ENCODE measurements around the gene CCBE1.
"Not testable (repeated sequence)": the region's sequence is repeated elsewhere in the genome, so short reads cannot be mapped to it uniquely, and the experiment has no call there.

CCBE1 gene

GRCh38 chr18:59714096-59714495 is 16.9 kb upstream of the CCBE1 start:
- DNase-seq: not testable (repeated sequence)

DNA sequence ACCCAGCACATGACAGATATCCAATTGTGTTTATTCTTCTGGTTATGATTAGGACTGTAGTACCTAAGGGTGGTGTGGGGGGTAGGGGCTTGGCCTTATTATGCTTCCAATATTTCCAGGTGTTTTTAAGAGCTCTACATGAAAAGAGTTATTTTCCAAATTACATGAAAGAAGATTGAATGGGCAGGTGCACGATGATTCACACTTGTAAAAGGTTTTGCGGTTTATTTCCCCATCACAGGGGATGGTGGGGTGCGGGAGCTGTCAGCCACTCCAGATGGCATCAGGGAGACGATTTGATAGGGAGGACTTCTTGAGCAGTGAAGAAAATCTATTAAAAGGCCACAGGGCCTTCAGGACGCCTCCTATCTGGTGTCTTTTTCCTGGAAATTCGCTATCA is 15.1 kb upstream of the CCBE1 start:
- no peak for DNase-seq

GRCh38 chr18:59708988-59709387 is 11.8 kb upstream of the CCBE1 start:
- DNase-seq: no peak

GRCh38 chr18:59707306-59707705 is 10.1 kb upstream of the CCBE1 start:
- DNase-seq: no peak

DNA sequence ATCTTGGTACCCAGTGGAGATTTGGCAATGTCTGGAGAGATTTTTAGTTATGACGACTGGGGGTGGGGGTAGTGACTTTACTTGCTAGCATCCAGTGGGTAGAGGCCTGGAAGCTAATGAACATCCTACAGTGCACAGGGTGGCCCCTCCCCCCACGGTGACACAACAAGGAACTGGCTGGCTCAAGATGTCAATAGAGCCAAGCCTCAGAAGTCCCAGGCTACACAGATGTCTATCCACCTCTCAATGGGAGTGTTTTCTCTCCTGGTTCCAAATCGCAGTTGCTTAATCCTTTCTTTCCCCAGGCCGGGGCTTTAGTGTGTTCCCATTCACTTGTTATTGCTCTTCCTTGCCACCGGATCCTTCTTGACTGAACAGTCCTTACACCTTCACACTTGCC is 9.3 kb upstream of the CCBE1 start:
- DNase-seq: no peak

- DNase-seq: no peak
Measured at GRCh38 chr18:59705145-59705544, 7.9 kb upstream of the CCBE1 start.

DNA sequence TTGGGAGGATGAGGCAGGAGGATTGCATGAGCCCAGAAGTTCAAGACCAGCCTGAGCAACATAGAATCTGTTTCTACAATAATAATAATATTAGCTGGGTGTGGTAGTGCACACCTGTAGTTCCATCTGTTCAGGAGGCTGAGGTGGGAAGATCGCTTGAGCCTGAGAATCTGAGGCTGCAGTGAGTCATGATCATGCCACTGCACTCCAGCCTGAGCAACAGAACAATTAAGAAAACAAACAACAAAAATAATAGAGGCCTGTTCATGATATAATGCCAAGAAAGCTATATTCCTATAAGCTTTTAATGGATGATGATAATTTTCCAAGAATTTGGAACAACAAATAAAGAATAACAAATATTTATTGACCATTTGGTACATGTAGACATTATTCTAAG is 6.9 kb upstream of the CCBE1 start:
- no peak for DNase-seq

DNA sequence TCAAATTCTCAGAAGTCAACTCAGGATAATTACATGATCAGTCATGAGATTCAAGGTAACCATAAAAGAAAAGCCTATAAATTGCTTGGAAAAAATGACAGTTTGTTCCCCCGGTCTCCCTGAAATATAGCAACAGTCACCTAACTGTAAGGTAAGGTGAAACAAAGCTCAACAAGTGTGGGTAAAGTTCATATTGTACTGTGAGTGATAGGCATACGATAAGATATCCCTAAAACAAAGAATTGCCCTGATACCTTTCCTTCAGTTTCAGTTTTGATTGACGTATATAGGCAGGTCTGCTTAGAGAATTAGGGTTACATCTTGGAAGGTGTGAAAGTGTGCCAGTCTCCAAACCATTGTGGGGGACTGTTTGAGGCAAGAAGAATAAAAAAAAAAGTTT is 4.0 kb upstream of the CCBE1 start:
- no peak for DNase-seq

- DNase-seq: no peak
Measured at GRCh38 chr18:59700535-59700967, 3.3 kb upstream of the CCBE1 start.

GRCh38 chr18:59699750-59700534 is 2.7 kb upstream of the CCBE1 start:
- no peak for DNase-seq

DNA sequence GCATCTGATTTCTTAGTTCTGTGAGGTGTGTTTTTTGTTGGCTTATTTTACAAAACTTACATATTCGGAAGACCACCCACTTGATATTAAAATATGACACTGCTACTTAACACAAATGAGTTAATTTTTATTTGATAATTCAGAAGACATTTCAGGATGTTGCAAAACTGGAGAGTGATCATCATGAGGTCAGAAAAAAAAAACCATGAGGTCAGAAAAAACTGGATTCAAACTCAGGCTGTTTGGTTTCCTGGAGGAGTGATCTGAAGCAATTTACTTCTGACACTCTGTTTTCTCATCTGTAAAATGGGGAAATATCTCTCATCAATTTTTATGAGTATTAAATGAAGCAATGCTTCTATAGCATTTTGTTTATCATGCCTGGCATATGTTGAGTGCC is 1.8 kb upstream of the CCBE1 start:
- DNase-seq: no peak

- no peak for DNase-seq
Measured at GRCh38 chr18:59696311-59697235, 650 bp downstream of the CCBE1 start.

DNA sequence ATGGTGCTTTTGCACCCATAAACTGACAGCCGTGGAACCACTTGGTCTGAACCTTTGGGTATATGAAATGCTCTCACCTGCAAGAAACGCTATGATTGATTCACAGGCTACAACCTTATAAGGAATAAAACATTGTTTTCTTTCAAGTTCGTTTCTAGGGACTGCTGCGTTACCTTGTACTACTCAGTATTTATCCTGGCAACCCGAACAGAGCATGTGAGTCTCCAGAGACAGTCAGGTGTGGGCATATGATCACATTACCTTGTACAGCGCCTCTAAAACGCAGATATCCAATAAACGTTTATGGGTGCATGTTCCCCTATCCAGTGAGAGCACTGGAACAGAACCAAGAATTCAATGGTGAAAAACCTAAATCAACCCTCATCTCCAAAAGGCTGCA is 1.7 kb downstream of the CCBE1 start:
- DNase-seq: no peak

- DNase-seq: no peak
Measured at GRCh38 chr18:59694824-59695223, 2.4 kb downstream of the CCBE1 start.

- no peak for DNase-seq
Measured at GRCh38 chr18:59691996-59692395, 5.2 kb downstream of the CCBE1 start.

DNA sequence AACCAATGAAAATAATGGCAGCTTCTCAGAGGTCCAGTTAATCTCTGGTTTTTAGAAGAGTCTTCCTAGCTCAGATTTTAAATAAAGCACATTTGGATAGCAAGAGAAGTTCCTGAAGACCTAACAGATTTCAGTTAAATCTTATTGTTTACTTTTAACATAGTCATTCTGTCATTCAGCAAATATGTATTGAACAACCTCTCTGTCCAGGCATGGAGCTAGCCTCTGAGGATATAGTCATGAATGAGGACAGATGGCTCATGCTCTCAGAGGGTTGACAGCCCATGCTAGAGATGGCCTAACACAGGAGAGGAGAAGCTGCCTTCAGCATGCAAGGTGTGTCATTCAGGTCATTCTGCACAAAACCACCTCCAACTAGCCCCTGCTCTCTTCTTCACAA is 6.2 kb downstream of the CCBE1 start:
- no peak for DNase-seq

- DNase-seq: no peak
Measured at GRCh38 chr18:59690186-59690982, 6.8 kb downstream of the CCBE1 start.

DNA sequence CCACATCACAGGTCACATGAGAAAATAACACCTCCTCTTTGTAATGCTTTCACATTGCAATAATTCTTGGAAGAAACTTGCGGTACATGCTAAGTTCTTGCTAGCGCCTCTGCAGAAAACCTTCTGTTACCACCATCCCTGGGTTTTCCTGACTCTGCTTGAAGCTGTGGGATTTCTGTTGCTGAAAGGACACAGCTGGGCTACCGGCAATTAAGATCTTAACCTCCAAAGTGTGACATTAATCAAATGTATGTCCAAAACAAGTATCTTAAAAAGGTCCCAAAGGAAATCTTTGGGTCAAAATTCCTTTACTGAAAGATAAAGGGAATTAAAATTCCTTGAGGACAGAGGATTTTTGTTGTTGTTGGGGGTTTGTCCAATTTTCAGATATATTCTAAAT is 7.5 kb downstream of the CCBE1 start:
- DNase-seq: no peak

GRCh38 chr18:59686260-59686659 is 11.0 kb downstream of the CCBE1 start:
- DNase-seq: no peak

DNA sequence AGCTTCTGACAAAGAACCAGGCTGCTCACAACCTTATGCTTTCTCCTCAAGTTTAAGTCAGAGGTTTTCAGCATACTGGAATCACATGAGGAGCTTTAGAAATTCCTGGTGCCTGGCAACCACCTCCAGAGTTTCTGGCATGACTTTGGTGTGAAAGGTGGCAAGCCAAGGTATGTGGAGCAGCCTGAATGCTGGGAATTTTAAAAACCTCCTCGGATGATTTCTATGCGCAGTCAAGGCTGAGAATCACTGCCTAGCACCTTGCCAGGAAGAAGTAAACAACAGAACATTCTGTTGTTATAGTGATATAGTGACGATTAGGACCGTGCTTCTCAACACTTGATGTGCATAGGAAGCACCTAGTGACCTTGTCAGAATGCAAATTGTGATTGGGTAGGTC is 11.7 kb downstream of the CCBE1 start:
- no peak for DNase-seq

DNA sequence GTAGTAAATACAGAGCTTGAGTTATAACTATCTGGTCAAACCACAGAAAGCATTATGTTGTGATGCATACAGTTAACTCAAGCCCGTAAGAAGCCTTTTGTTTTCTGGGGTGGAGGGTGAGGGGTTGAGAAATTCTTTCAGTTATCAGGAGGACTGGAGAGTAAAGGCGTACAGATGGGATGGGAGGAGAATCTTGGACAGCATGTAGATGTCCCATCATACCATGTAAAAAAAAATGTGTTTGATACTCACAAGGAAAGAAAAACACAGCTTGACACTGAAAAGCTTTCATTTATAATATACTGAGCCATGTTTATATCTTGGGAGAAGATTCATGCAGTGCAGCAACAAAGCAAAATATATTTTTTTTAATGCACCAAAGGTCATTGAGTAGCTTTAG is 12.4 kb downstream of the CCBE1 start:
- no peak for DNase-seq

DNA sequence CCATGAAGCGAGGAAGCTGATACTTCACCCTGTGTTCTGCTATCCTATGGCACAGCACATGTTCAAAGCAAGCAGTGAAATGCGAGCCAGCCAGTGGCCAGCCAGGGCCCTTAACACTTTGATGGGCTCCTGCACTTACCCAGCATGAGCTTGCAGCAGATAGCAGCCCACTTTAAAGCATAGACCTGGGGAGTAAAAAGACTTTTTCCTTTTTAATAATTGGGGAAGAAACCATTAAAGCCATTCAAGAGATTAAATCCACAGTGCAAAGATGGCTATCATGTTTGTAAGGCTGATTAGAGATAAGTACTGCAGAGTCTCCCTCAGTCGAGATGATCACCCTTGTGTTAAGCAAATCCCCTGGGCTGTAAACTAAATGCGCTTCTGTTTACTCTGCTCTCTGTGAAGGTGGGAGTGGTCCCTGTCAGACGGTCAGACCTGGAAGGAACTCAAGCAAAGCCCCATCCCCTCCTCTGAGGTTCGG is 15.7 kb downstream of the CCBE1 start:
- DNase-seq: no peak

GRCh38 chr18:59681051-59681450 is 16.2 kb downstream of the CCBE1 start:
- DNase-seq: no peak

All from activated CD4-positive, alpha-beta T cell treated with anti-CD3 and anti-CD28 coated beads for 4 hours (primary cell).